ENCODE measurements around the gene AGBL3. TPM values are rescaled to one million over a fixed set of nuclear protein-coding genes. Genes with fewer than 3 reads are reported as not detected.

The AGBL3 gene
- total and polyA plus RNA-seq, 7 donors: 0.23 to 3.1 (median 0.95) TPM

DNA sequence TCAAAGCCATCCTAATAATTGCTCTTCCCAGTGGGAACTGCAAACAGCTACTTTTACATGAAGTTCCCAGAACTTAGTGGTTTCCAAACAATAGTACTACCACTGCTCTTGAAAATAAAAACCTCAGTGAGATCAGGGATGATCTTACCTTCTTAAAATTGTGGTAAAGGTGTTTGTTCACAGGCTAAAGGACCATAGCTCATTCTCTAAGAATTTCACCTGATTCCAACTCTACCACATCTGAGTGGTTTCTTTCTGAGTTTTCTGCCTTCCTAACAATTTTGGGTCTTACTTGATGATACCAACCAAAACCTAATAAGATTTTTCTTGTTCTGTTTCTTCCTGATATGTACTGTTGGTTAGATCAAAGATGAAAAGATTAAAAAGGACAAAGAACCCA lies 45.6 kb upstream of the AGBL3 start:
- Histone ChIP-seq H3K36me3 (peaks cover 4 to 94% (median 23%) of the 10 kb centered on the region in 4 donors), H3K27me3 (no peaks in the 10 kb centered on the region), H3K4me1 (peaks cover 0 to 53% (median 28%) of the 10 kb centered on the region in 4 donors), H3K27ac (peak overlapping the region; percentile 52 to 86 (median 84)), H3K9me3 (no peaks in the 10 kb centered on the region), H3K4me3 (no peak overlapping the region)
- no peak for TF ChIP-seq POLR2A (IDR thresholded peaks at IDR 0.05)
- no peak for TF ChIP-seq EP300 (IDR thresholded peaks at IDR 0.05)
- TF ChIP-seq, protein P1, sequence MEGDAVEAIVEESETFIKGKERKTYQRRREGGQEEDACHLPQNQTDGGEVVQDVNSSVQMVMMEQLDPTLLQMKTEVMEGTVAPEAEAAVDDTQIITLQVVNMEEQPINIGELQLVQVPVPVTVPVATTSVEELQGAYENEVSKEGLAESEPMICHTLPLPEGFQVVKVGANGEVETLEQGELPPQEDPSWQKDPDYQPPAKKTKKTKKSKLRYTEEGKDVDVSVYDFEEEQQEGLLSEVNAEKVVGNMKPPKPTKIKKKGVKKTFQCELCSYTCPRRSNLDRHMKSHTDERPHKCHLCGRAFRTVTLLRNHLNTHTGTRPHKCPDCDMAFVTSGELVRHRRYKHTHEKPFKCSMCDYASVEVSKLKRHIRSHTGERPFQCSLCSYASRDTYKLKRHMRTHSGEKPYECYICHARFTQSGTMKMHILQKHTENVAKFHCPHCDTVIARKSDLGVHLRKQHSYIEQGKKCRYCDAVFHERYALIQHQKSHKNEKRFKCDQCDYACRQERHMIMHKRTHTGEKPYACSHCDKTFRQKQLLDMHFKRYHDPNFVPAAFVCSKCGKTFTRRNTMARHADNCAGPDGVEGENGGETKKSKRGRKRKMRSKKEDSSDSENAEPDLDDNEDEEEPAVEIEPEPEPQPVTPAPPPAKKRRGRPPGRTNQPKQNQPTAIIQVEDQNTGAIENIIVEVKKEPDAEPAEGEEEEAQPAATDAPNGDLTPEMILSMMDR (IDR thresholded peaks at IDR 0.05): no peak
- no peak for TF ChIP-seq POLR2AphosphoS5 (IDR thresholded peaks at IDR 0.05)
- no peak for DNase-seq
- intact Hi-C loops (cut with DNase I): no loop called here

DNA sequence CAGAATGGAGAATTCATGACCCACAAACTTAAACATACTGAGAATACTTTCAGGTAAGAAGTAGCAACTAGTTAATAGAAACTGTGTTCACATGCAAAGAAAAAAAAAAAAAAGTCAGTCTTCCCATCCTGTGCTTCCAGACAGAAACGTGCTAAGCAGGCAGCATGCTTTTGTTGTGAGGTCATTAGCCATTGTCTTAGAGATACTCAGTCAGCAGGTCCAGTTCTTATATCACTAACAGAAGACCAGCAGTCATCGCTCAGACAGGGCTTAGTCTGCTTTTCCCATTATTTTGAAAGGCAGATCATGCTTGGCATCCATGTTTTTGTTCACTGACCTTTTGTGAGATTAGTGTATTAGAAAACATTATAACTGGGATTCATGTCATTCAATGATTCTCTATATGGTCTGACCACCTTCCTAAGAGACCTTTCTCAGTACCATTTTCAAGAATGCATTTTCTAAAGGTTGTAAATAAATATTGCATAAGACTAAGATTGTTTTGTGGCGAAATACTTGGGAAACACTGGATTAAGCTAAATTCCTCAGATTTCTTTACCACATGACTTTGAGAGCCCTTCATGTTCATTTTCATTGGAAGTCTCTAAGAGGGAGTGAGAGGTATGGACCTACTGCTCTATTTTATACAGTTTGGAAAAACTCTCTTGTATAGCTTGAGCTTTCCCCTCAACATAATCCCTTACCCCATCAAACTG lies 45.0 kb upstream of the AGBL3 start:
- Histone ChIP-seq H3K4me1 (peaks cover 0 to 53% (median 25%) of the 10 kb centered on the region in 4 donors), H3K36me3 (peaks cover 4 to 94% (median 20%) of the 10 kb centered on the region in 4 donors), H3K27ac (peak overlapping the region; percentile 52 to 86 (median 84)), H3K4me3 (no peak overlapping the region), H3K9me3 (no peaks in the 10 kb centered on the region), H3K27me3 (no peaks in the 10 kb centered on the region)
- TF ChIP-seq POLR2AphosphoS5 (IDR thresholded peaks at IDR 0.05): peak in 3 of 4 donors; percentile 36 to 56 (median 47)
- no peak for TF ChIP-seq POLR2A (IDR thresholded peaks at IDR 0.05)
- no peak for DNase-seq
- WGBS, 2 donors: 64 to 73% methylated on average over 3 of the region's 3 CpGs
- intact Hi-C loops (cut with DNase I): no loop called here

DNA sequence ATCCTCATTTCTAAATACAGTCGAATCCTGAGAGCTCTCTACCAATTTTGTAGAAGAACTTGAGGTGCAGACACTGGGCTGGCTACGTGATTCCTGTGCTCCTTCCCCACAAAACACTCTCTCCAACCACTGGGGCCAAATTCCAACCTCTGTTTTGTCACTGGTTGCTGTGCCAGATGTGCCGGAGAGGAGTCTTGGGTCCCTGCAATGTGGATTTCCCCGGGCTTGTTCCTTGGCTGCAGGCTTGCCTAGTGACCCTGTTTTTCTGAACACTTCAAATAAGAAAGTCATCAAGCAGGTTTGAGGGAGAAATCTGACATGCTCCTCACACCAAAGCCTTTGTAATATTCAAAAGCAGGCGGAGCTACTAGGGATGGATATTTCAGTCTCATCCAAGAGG lies 44.4 kb upstream of the AGBL3 start:
- 79 to 84% methylated on average over 5 of the region's 5 CpGs for WGBS, 2 donors
- intact Hi-C loops (cut with DNase I): no loop called here
- H3K36me3 ChIP-seq: peaks cover 4 to 94% (median 23%) of the 10 kb centered on the region in 4 donors
- DNase-seq: no peak
- no peak overlapping the region for H3K4me3 ChIP-seq
- peaks cover 0 to 48% (median 24%) of the 10 kb centered on the region in 4 donors for H3K4me1 ChIP-seq
- H3K27me3 ChIP-seq: no peaks in the 10 kb centered on the region
- no peaks in the 10 kb centered on the region for H3K9me3 ChIP-seq
- peak in 2 of 4 donors; percentile 10 to 25 for TF ChIP-seq POLR2AphosphoS5 (IDR thresholded peaks at IDR 0.05)
- TF ChIP-seq, protein P1 (IDR thresholded peaks at IDR 0.05): no peak
- peak overlapping the region; percentile 52 to 86 (median 84) for H3K27ac ChIP-seq

DNA sequence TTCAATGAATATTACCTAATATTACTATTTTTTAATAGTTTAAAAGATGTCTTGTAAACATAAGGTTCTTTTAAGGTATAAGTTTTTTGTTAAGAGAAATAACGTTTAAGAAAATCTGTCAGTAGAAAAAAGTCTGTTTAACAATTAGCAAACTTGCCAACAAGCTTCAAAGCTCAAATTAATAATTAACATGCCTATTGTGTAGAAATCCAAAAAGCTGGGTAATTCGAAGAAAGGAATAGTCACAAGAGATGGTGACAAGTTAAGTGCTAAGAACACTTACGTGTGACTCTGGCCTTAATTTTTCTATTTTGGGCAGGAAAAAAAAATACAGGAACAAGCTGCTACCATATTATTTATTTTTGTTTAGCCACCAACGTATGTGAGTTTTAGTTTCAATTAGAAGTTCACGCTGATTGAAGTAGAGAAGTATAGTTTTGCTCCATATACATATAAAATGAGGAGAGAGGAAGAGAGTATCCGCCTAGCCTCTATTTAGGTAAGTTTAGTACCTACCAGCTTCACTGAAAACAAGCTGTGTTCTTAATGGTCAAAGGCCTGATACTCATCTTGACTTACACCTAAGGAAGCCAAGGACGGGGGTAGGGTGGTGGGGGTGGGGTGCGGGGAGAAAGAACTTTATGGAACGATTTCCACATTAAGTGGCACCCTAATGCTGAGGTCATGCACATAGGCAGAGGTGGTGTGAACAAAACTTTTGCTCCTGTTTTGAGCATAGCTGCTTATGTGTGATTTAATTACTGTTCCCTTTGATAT lies 43.4 kb upstream of the AGBL3 start:
- Histone ChIP-seq H3K27ac (peak overlapping the region in 3 of 4 donors; percentile 82 to 86 (median 86)), H3K36me3 (peaks cover 6 to 94% (median 30%) of the 10 kb centered on the region in 4 donors), H3K27me3 (no peaks in the 10 kb centered on the region), H3K9me3 (no peaks in the 10 kb centered on the region), H3K4me3 (no peak overlapping the region), H3K4me1 (peaks cover 0 to 45% (median 26%) of the 10 kb centered on the region in 4 donors)
- TF ChIP-seq, protein P1 (IDR thresholded peaks at IDR 0.05): no peak
- no peak for TF ChIP-seq EP300 (IDR thresholded peaks at IDR 0.05)
- no peak for TF ChIP-seq POLR2AphosphoS5 (IDR thresholded peaks at IDR 0.05)
- no peak for TF ChIP-seq POLR2A (IDR thresholded peaks at IDR 0.05)
- intact Hi-C loops (cut with DNase I): no loop called here
- WGBS, 2 donors: 33 to 64% methylated on average over 9 of the region's 9 CpGs
- DNase-seq: no peak

DNA sequence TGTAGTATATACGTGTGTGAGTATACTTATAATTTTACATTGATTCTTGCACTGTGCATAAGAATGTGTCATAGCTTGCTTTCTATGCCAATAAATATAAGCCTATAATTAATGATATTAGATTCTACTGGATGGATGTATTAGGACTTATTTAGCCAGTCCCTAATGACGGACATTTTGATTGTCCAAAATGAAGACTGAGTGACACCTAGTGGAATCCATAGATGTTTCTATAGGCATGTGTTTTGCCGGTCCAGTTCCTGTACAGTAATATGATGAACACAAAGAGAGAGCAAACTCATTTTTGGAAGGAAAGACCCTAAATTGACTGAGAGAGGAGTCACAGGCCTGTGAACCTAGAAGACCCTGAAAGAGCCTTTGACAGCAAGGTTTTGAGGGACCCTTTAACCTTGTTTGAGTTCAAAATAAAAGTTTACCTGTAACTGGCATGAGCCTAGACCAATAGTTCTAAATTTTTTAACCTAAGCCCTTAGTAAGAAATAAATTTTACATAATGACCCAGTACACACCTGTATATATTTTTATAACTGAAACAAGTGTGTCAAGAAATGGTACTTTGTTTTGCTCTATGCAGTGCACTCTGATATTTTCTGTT lies 42.4 kb upstream of the AGBL3 start:
- TF ChIP-seq EP300 (IDR thresholded peaks at IDR 0.05): no peak
- no peak for TF ChIP-seq POLR2A (IDR thresholded peaks at IDR 0.05)
- TF ChIP-seq, protein P1 (IDR thresholded peaks at IDR 0.05): peak in 1 of 4 experiments; percentile 7
- no peak for TF ChIP-seq POLR2AphosphoS5 (IDR thresholded peaks at IDR 0.05)
- Histone ChIP-seq H3K36me3 (peaks cover 8 to 94% (median 34%) of the 10 kb centered on the region in 4 donors), H3K4me1 (peaks cover 0 to 47% (median 25%) of the 10 kb centered on the region in 4 donors), H3K27me3 (no peaks in the 10 kb centered on the region), H3K9me3 (no peaks in the 10 kb centered on the region), H3K27ac (peak overlapping the region in 3 of 4 donors; percentile 25 to 86 (median 82)), H3K4me3 (no peak overlapping the region)
- intact Hi-C loops (cut with DNase I): no loop called here
- 38 to 53% methylated on average over 3 of the region's 3 CpGs for WGBS, 2 donors
- DNase-seq: no peak

Data from sigmoid colon (tissue), 7 donors.